Tibial artery (tissue), 4 donors: ENCODE measurements around the gene IFIT1B.

ENCODE experiments used
- DNase-seq, 2 donors: peaks; one replicate each; pipeline ENCODE4 v3.0.0-alpha.2; 2019
- H3K27ac ChIP-seq, 2 donors: fragments of 200-600 bp; sonication (generic) in 1 of 2; 1 replicate in 1 of 2; 2 replicates in 1 of 2; pipeline ENCODE4 v1.5.1; 2018 to 2019; ENCODE audit warnings: mild to moderate bottlenecking in 1 of 2
- H3K27me3 ChIP-seq, 2 donors: fragments of 200-600 bp; sonication (generic) in 1 of 2; one replicate each; pipeline versions ENCODE4 v1.5.1 to v1.6.0; 2016 to 2019
- H3K36me3 ChIP-seq, 3 donors: fragments of 200-600 bp; sonication (generic) in 2 of 3; one replicate each; pipeline ENCODE4 v1.5.1; 2016 to 2019; ENCODE audit warnings: mild to moderate bottlenecking in 2 of 3
- H3K4me1 ChIP-seq, 4 donors: fragments of 200-600 bp; sonication (generic) in 2 of 4; 1 replicate in 3 of 4; 2 replicates in 1 of 4; pipeline ENCODE4 v1.5.1; 2016 to 2019
- H3K4me3 ChIP-seq, 2 donors: fragments of 200-600 bp; sonication (generic) in 1 of 2; 1 replicate in 1 of 2; 2 replicates in 1 of 2; pipeline ENCODE4 v1.5.1; 2018 to 2019; ENCODE audit warnings: mild to moderate bottlenecking in 2 of 2
- H3K9me3 ChIP-seq, 3 donors: fragments of 200-600 bp; sonication (generic) in 1 of 3; one replicate each; pipeline ENCODE4 v1.5.1; 2016 to 2019
- CTCF ChIP-seq, 2 experiments: fragments of 200-600 bp in 1 of 2; fragments of 450-650 bp in 1 of 2; IDR thresholded peaks; one replicate each; pipeline ENCODE4 v1.5.1; 2017 to 2019; ENCODE audit warnings: antibody characterized with exemption in 2 of 2, mild to moderate bottlenecking in 1 of 2, moderate library complexity in 1 of 2
- intact Hi-C: fragments of 100-400 bp; cut with DNase I; formaldehyde crosslinking; loops from one replicate; pipeline ENCODE4 v1.15.0; 2023; ENCODE audit warnings: low total_unique reads

IFIT1B gene

GRCh38 chr10:89357975-89358374 is 19.9 kb upstream of the IFIT1B start:
- no peaks in the 10 kb centered on the region for H3K36me3 ChIP-seq
- intact Hi-C loops, result no loop called here
- H3K27ac ChIP-seq, result no peak overlapping the region
- peaks cover 0 to 2% (median 0%) of the 10 kb centered on the region in 4 donors for H3K4me1 ChIP-seq
- no peaks in the 10 kb centered on the region for H3K9me3 ChIP-seq
- H3K27me3 ChIP-seq, result no peaks in the 10 kb centered on the region
- no peak for DNase-seq
- TF ChIP-seq CTCF (IDR thresholded peaks at IDR 0.05), result no peak
- no peak overlapping the region for H3K4me3 ChIP-seq

GRCh38 chr10:89360157-89360556 is 17.7 kb upstream of the IFIT1B start:
- H3K36me3 ChIP-seq, result no peaks in the 10 kb centered on the region
- TF ChIP-seq CTCF (IDR thresholded peaks at IDR 0.05), result no peak
- no peaks in the 10 kb centered on the region for H3K27me3 ChIP-seq
- no peak overlapping the region for H3K4me3 ChIP-seq
- H3K9me3 ChIP-seq, result no peaks in the 10 kb centered on the region
- peaks cover 0 to 21% (median 4%) of the 10 kb centered on the region in 4 donors for H3K4me1 ChIP-seq
- no peak overlapping the region for H3K27ac ChIP-seq
- intact Hi-C loops, result no loop called here
- no peak for DNase-seq

GRCh38 chr10:89362929-89363328 is 14.9 kb upstream of the IFIT1B start:
- Histone ChIP-seq H3K36me3 (no peaks in the 10 kb centered on the region), H3K4me3 (no peak overlapping the region), H3K9me3 (no peaks in the 10 kb centered on the region), H3K27me3 (no peaks in the 10 kb centered on the region), H3K27ac (no peak overlapping the region), H3K4me1 (peaks cover 0 to 31% (median 8%) of the 10 kb centered on the region in 4 donors)
- no peak for TF ChIP-seq CTCF (IDR thresholded peaks at IDR 0.05)
- intact Hi-C loops, result no loop called here
- DNase-seq, result no peak

- H3K4me3 ChIP-seq, result no peak overlapping the region
- no peaks in the 10 kb centered on the region for H3K9me3 ChIP-seq
- intact Hi-C loops, result no loop called here
- H3K36me3 ChIP-seq, result no peaks in the 10 kb centered on the region
- peaks cover 0 to 35% (median 8%) of the 10 kb centered on the region in 4 donors for H3K4me1 ChIP-seq
- H3K27ac ChIP-seq, result peak overlapping the region; percentile 52 to 57
- TF ChIP-seq CTCF (IDR thresholded peaks at IDR 0.05), result no peak
- DNase-seq, result no peak
- H3K27me3 ChIP-seq, result no peaks in the 10 kb centered on the region
Measured at GRCh38 chr10:89363729-89364442, 14.0 kb upstream of the IFIT1B start.

GRCh38 chr10:89364531-89364930 is 13.3 kb upstream of the IFIT1B start:
- intact Hi-C loops, result no loop called here
- no peaks in the 10 kb centered on the region for H3K36me3 ChIP-seq
- no peaks in the 10 kb centered on the region for H3K9me3 ChIP-seq
- H3K27ac ChIP-seq, result peak overlapping the region; percentile 52 to 57
- no peak overlapping the region for H3K4me3 ChIP-seq
- H3K4me1 ChIP-seq, result peaks cover 0 to 39% (median 9%) of the 10 kb centered on the region in 4 donors
- no peak for TF ChIP-seq CTCF (IDR thresholded peaks at IDR 0.05)
- no peak for DNase-seq
- no peaks in the 10 kb centered on the region for H3K27me3 ChIP-seq
